Transverse colon (tissue), 4 donors: ENCODE data around the gene OBSCN.

Experiments
- EP300 ChIP-seq: sonication (generic); formaldehyde crosslinking; IDR thresholded peaks from one replicate; pipeline ENCODE4 v1.6.1; 2017; ENCODE audit warnings: antibody characterized with exemption, low read depth
- POLR2A ChIP-seq: fragments of 450-650 bp; IDR thresholded peaks from one replicate; pipeline ENCODE4 v1.6.1; 2016; ENCODE audit warnings: antibody characterized with exemption, mild to moderate bottlenecking, moderate library complexity
- POLR2AphosphoS5 ChIP-seq, 3 donors: sonication (generic); formaldehyde crosslinking; IDR thresholded peaks; one replicate each; pipeline ENCODE4 v1.6.1; 2016; ENCODE audit warnings: antibody characterized with exemption in 3 of 3
- TF ChIP-seq, protein P1 (sequence below), 5 experiments: fragments of 200-600 bp in 3 of 5; fragments of 450-650 bp in 2 of 5; sonication (generic) in 3 of 5; IDR thresholded peaks; 1 replicate in 2 of 5; 2 replicates in 3 of 5; pipeline ENCODE4 v1.5.1; 2016 to 2017; ENCODE audit warnings: antibody characterized with exemption in 5 of 5, inconsistent platforms in 3 of 5, mild to moderate bottlenecking in 2 of 5, moderate library complexity in 1 of 5

DNA sequence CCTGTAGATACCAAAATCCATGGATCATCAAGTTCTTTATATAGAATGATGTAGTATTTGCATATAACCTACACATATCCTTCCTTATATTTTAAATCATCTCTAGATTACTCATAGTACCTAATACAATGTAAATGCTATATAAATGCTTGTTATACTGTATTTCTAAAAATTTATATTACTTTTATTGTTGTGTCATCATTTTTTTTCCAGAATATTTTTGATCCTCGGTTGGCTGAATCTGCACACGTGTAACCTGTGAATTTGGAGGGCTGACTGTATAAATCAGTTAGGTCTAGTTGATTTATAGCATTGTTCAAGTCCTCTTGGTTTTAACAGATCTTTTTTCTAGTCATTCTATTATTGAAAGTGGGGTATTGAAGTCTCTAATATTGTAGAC lies 23.3 kb downstream of the OBSCN start:
- TF ChIP-seq EP300 (no peak), POLR2A (no peak), POLR2AphosphoS5 (IDR thresholded peaks at IDR 0.05) (no peak)
- TF ChIP-seq, protein P1, sequence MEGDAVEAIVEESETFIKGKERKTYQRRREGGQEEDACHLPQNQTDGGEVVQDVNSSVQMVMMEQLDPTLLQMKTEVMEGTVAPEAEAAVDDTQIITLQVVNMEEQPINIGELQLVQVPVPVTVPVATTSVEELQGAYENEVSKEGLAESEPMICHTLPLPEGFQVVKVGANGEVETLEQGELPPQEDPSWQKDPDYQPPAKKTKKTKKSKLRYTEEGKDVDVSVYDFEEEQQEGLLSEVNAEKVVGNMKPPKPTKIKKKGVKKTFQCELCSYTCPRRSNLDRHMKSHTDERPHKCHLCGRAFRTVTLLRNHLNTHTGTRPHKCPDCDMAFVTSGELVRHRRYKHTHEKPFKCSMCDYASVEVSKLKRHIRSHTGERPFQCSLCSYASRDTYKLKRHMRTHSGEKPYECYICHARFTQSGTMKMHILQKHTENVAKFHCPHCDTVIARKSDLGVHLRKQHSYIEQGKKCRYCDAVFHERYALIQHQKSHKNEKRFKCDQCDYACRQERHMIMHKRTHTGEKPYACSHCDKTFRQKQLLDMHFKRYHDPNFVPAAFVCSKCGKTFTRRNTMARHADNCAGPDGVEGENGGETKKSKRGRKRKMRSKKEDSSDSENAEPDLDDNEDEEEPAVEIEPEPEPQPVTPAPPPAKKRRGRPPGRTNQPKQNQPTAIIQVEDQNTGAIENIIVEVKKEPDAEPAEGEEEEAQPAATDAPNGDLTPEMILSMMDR (IDR thresholded peaks at IDR 0.05) = no peak
